Fibroblast of lung (primary cell): ENCODE data around the gene MYLK. TPM values are rescaled to one million over a fixed set of nuclear protein-coding genes. Genes with fewer than 3 reads are reported as not detected.

Source experiments
- DNase-seq, 2 donors: peaks; one replicate each; pipeline versions ENCODE4 v3.0.0 to v3.0.0-alpha.2; 2010; ENCODE audit warnings: low read depth in 2 of 2
- H2AFZ ChIP-seq: 2 replicates; pipeline ENCODE4 v1.5.1; 2012; ENCODE audit warnings: low read length, control low read depth, inconsistent platforms
- H3K27ac ChIP-seq: 2 replicates; pipeline ENCODE4 v1.5.1; 2011; ENCODE audit warnings: low read length, control low read depth; ENCODE audit not compliant: insufficient read depth
- H3K27me3 ChIP-seq: 2 replicates; pipeline ENCODE4 v1.5.1; 2011; ENCODE audit warnings: mild to moderate bottlenecking, low read length; ENCODE audit not compliant: control insufficient read depth, insufficient read depth
- H3K36me3 ChIP-seq: 2 replicates; pipeline ENCODE4 v1.5.1; 2011; ENCODE audit warnings: low read length; ENCODE audit not compliant: control insufficient read depth, insufficient read depth
- H3K4me1 ChIP-seq: 2 replicates; pipeline ENCODE4 v1.5.1; 2011; ENCODE audit warnings: low read length; ENCODE audit not compliant: control insufficient read depth, insufficient read depth; ENCODE audit errors: extremely low read depth
- H3K4me2 ChIP-seq: 2 replicates; pipeline ENCODE4 v1.5.1; 2011; ENCODE audit warnings: low read length, control low read depth; ENCODE audit not compliant: insufficient read depth; ENCODE audit errors: extremely low read depth
- H3K4me3 ChIP-seq, 4 experiments: fragments of 200-600 bp in 1 of 4; sonication (generic) in 1 of 4; replicated peaks in 1 of 4; 2 replicates each; pipeline ENCODE4 v1.5.1; 2011 to 2016; ENCODE audit warnings: low read length in 4 of 4, low read depth in 3 of 4, mild to moderate bottlenecking in 3 of 4, control low read depth in 2 of 4, inconsistent platforms in 1 of 4, mixed read lengths in 1 of 4; ENCODE audit not compliant: insufficient read depth in 1 of 4; ENCODE audit errors: control extremely low read depth in 1 of 4
- H3K79me2 ChIP-seq: 2 replicates; pipeline ENCODE4 v1.5.1; 2012; ENCODE audit warnings: mild to moderate bottlenecking, low read length, inconsistent platforms; ENCODE audit not compliant: control insufficient read depth, insufficient read depth
- H3K9ac ChIP-seq: 2 replicates; pipeline ENCODE4 v1.5.1; 2011; ENCODE audit warnings: mild to moderate bottlenecking, low read length, control low read depth; ENCODE audit not compliant: insufficient read depth
- H3K9me3 ChIP-seq: 2 replicates; pipeline ENCODE4 v1.5.1; 2012; ENCODE audit warnings: low read depth, low read length; ENCODE audit not compliant: control insufficient read depth, insufficient read depth
- H4K20me1 ChIP-seq: 2 replicates; pipeline ENCODE4 v1.5.1; 2011; ENCODE audit warnings: low read length; ENCODE audit not compliant: control insufficient read depth, insufficient read depth; ENCODE audit errors: extremely low read depth
- EZH2 ChIP-seq: IDR thresholded peaks from 2 replicates; pipeline ENCODE4 v1.5.1; 2012; ENCODE audit warnings: low read length, control low read depth, mild to moderate bottlenecking; ENCODE audit errors: missing control alignments
- polyA plus RNA-seq, 2 donors: library from polyadenylated mRNA; depleted of rRNA in 1 of 2; stranded (reverse) in 1 of 2; unstranded in 1 of 2; fragments of >200 nt; gene quantifications; 2 replicates each; pipeline ENCODE4 v1.2.1, GENCODE V29; 2011 to 2012; ENCODE audit warnings: missing spikeins in 1 of 2
- total RNA-seq: library from RNA; depleted of rRNA; stranded (reverse); fragments of >200 nt; gene quantifications from 2 replicates; pipeline ENCODE4 v1.2.1, GENCODE V29; 2014
- TF ChIP-seq, protein P1 (sequence below), 2 donors: IDR thresholded peaks in 1 of 2; conservative IDR thresholded peaks in 1 of 2; 1 replicate in 1 of 2; 2 replicates in 1 of 2; pipeline ENCODE4 v1.5.1; 2011 to 2012; ENCODE audit warnings: low read length in 2 of 2, control low read depth in 1 of 2, inconsistent platforms in 1 of 2, low read depth in 1 of 2, mild to moderate bottlenecking in 1 of 2

Gene MYLK
- total and polyA plus RNA-seq, 2 donors (not counting 1 experiment from before 2014, with no cell fraction given), result 918 to 941 TPM

DNA sequence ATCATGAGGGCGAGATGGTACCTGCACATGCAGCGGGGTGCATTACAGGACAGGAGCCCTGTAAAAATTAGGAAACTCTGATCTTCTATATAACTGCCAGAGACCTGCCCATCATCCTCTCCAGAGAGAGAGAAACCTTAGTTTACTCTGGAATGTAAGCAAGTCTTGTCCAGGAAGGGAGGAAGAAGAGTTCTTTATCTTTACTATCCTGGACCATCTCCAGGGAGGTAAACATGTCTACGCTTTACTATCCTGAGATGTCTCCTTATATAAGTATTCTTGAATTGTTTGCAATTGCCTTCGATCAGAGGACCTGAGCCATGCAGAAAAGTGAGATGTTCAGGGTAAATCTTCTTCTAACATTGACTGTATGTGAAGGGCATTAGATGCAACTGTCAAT is 286.6 kb downstream of the MYLK start:
- no peak overlapping the region for H3K27ac ChIP-seq
- H3K9me3 ChIP-seq, result no peaks in the 10 kb centered on the region
- TF ChIP-seq EZH2, result no peak
- TF ChIP-seq, protein P1, sequence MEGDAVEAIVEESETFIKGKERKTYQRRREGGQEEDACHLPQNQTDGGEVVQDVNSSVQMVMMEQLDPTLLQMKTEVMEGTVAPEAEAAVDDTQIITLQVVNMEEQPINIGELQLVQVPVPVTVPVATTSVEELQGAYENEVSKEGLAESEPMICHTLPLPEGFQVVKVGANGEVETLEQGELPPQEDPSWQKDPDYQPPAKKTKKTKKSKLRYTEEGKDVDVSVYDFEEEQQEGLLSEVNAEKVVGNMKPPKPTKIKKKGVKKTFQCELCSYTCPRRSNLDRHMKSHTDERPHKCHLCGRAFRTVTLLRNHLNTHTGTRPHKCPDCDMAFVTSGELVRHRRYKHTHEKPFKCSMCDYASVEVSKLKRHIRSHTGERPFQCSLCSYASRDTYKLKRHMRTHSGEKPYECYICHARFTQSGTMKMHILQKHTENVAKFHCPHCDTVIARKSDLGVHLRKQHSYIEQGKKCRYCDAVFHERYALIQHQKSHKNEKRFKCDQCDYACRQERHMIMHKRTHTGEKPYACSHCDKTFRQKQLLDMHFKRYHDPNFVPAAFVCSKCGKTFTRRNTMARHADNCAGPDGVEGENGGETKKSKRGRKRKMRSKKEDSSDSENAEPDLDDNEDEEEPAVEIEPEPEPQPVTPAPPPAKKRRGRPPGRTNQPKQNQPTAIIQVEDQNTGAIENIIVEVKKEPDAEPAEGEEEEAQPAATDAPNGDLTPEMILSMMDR (conservative IDR thresholded peaks at IDR 0.05 in 1 of 2, IDR thresholded peaks at IDR 0.05 in 1 of 2; ENCODE audit: low read depth in 1 of 2, low read length in 2 of 2), result no peak
- no peaks in the 10 kb centered on the region for H3K27me3 ChIP-seq
- no peaks in the 10 kb centered on the region for H4K20me1 ChIP-seq
- no peak overlapping the region for H3K4me3 ChIP-seq
- no peak overlapping the region for H2AFZ ChIP-seq
- no peak overlapping the region for H3K9ac ChIP-seq
- H3K4me1 ChIP-seq, result peaks cover 8% of the 10 kb centered on the region
- no peaks in the 10 kb centered on the region for H3K36me3 ChIP-seq
- H3K79me2 ChIP-seq, result no peaks in the 10 kb centered on the region
- no peak overlapping the region for H3K4me2 ChIP-seq
- no peak for DNase-seq

DNA sequence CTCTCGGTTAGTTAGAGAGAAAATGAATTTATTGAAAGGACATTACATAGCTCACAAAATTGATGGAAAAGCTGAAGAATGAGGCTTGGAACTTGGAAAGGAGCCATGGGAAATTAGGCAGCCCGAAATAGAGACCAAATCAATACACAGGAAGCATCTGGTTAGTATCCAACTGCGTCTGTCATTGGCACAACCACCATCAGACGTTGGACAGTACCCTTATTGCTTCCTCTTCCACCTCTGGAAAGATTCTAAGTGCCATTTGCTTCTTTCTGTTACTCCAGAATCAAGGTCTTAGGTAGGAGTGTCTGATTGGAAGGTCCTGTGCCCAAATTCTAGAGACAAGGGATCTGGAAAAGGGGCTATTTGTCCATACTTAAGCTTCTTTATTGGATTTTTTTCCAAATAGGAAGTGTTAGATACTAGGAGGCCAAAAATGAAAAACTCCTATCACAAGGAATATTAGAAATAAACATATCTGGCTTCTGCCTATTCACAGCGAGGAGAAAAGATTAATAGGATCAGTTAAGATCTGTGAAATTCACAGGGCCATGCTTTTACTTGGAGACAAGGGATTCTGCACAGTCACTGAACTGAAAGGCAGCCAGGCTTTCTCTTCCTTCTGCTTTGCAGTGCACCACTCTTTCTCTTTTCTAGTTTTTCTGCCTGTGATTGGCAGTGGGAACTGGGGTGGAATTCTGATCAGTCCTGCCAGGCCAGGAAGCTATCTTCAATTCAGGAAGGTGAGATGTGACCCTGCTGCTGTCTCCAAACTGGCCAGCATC is 288.5 kb downstream of the MYLK start:
- TF ChIP-seq, protein P1 (conservative IDR thresholded peaks at IDR 0.05 in 1 of 2, IDR thresholded peaks at IDR 0.05 in 1 of 2; ENCODE audit: low read depth in 1 of 2, low read length in 2 of 2), result no peak
- no peak for TF ChIP-seq EZH2
- no peak overlapping the region for H3K9ac ChIP-seq
- no peak overlapping the region for H3K4me2 ChIP-seq
- no peaks in the 10 kb centered on the region for H4K20me1 ChIP-seq
- no peaks in the 10 kb centered on the region for H3K36me3 ChIP-seq
- no peaks in the 10 kb centered on the region for H3K27me3 ChIP-seq
- no peaks in the 10 kb centered on the region for H3K4me1 ChIP-seq
- H3K9me3 ChIP-seq, result no peaks in the 10 kb centered on the region
- no peak for DNase-seq
- no peaks in the 10 kb centered on the region for H3K79me2 ChIP-seq
- no peak overlapping the region for H2AFZ ChIP-seq
- no peak overlapping the region for H3K4me3 ChIP-seq
- H3K27ac ChIP-seq, result no peak overlapping the region

DNA sequence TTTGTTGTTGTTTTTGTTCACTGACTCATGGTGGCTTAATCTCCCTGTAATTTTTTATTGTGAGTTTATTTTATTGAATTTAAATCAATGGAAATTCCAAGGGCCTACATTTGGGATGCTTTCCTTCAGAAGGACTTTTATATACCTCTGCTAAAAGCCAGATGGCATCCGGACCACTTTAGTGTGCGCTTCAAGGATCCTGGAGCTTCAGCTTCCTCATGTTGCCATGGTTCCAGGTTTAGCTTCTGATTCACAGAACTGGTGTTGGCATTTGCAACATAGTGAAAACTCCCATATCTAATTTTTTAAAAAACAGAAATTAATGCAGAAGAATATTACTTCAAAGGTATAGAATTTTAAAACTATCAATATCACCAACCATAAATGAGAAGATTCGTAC is 290.8 kb downstream of the MYLK start:
- Histone ChIP-seq H3K9me3 (no peaks in the 10 kb centered on the region), H2AFZ (no peak overlapping the region), H3K79me2 (no peaks in the 10 kb centered on the region), H3K4me1 (no peaks in the 10 kb centered on the region), H3K36me3 (no peaks in the 10 kb centered on the region), H3K27ac (no peak overlapping the region), H3K9ac (no peak overlapping the region), H3K27me3 (no peaks in the 10 kb centered on the region), H4K20me1 (no peaks in the 10 kb centered on the region), H3K4me3 (no peak overlapping the region), H3K4me2 (no peak overlapping the region)
- no peak for DNase-seq
- TF ChIP-seq, protein P1 (conservative IDR thresholded peaks at IDR 0.05 in 1 of 2, IDR thresholded peaks at IDR 0.05 in 1 of 2; ENCODE audit: low read depth in 1 of 2, low read length in 2 of 2), result no peak
- TF ChIP-seq EZH2, result no peak
